GM23338 (cell line): ENCODE measurements around the gene VCL.

Experiments used
- CREB1 ChIP-seq: fragments of 250-450 bp; sonication (Bioruptor Pico); IDR thresholded peaks from 2 replicates; pipeline ENCODE4 v1.5.0; 2020; ENCODE audit warnings: low read depth, mild to moderate bottlenecking, moderate library complexity
- CTCF ChIP-seq, 2 experiments: fragments of 200-600 bp in 1 of 2; sonication (generic) in 1 of 2; conservative IDR thresholded peaks; 2 replicates each; pipeline versions ENCODE4 v1.5.1 to v1.6.1; 2016 to 2017; ENCODE audit warnings: antibody characterized with exemption in 2 of 2, low read depth in 2 of 2, mild to moderate bottlenecking in 2 of 2, moderate library complexity in 1 of 2
- EZH2 ChIP-seq: fragments of 200-600 bp; sonication (generic); IDR thresholded peaks from one replicate; pipeline ENCODE4 v1.8.0; 2017; ENCODE audit warnings: antibody characterized with exemption, mild to moderate bottlenecking, low read depth; ENCODE audit not compliant: unreplicated experiment
- EZH2phosphoT487 ChIP-seq: fragments of 200-600 bp; sonication (generic); IDR thresholded peaks from one replicate; pipeline ENCODE4 v1.8.1; 2018; ENCODE audit warnings: antibody characterized with exemption; ENCODE audit not compliant: unreplicated experiment
- JUNB ChIP-seq: IDR thresholded peaks from one replicate; pipeline ENCODE4 v1.6.1; 2016; ENCODE audit warnings: antibody characterized with exemption; ENCODE audit not compliant: unreplicated experiment
- NANOG ChIP-seq: IDR thresholded peaks from 2 replicates; pipeline ENCODE4 v1.6.1; 2016; ENCODE audit warnings: antibody characterized with exemption, borderline replicate concordance
- POLR2AphosphoS5 ChIP-seq: IDR thresholded peaks from 2 replicates; pipeline ENCODE4 v1.6.1; 2016; ENCODE audit warnings: antibody characterized with exemption, low read depth
- REST ChIP-seq: IDR thresholded peaks from one replicate; pipeline ENCODE4 v1.6.1; 2018; ENCODE audit warnings: antibody characterized with exemption; ENCODE audit not compliant: unreplicated experiment
- STAT1 ChIP-seq: IDR thresholded peaks from one replicate; pipeline ENCODE4 v1.6.1; 2016; ENCODE audit warnings: antibody characterized with exemption; ENCODE audit not compliant: unreplicated experiment
- ZNF331 ChIP-seq: fragments of 250-450 bp; sonication (Bioruptor Pico); IDR thresholded peaks from 2 replicates; pipeline ENCODE4 v1.5.0; 2020; ENCODE audit warnings: low read depth, mild to moderate bottlenecking, moderate library complexity
- ZNF462 ChIP-seq: fragments of 250-450 bp; sonication (Bioruptor Pico); IDR thresholded peaks from 2 replicates; pipeline ENCODE4 v1.5.0; 2020; ENCODE audit warnings: mild to moderate bottlenecking, moderate library complexity

- TF ChIP-seq POLR2AphosphoS5 (peak; percentile 94), CTCF (conservative IDR thresholded peaks at IDR 0.05; ENCODE audit: low read depth in 2 of 2) (no peak), EZH2 (no peak), REST (no peak), JUNB (no peak), EZH2phosphoT487 (no peak), ZNF331 (CRISPR knock-in tag) (no peak), NANOG (no peak), CREB1 (CRISPR knock-in tag) (no peak; the same call in 1 of the 2 replicates), STAT1 (no peak), ZNF462 (CRISPR knock-in tag) (no peak)
Observed at GRCh38 chr10:74150990-74151878, 153.3 kb downstream of the VCL start, which contains the start of gene ADK.
